Sigmoid colon (tissue), 7 donors: Measurements from ENCODE around the gene ALCAM. TPM values are rescaled to one million over a fixed set of nuclear protein-coding genes. Genes with fewer than 3 reads are reported as not detected.
"Not testable (repeated sequence)": the region's sequence is repeated elsewhere in the genome, so short reads cannot be mapped to it uniquely, and the experiment has no call there.

Experiments
- DNase-seq: peaks from one replicate; pipeline ENCODE4 v3.0.0-alpha.2; 2019
- H3K27ac ChIP-seq, 4 donors: fragments of 200-600 bp; sonication (generic); one replicate each; pipeline ENCODE4 v1.5.1; 2016 to 2019; ENCODE audit warnings: mild to moderate bottlenecking in 1 of 4
- H3K27me3 ChIP-seq, 3 donors: fragments of 200-600 bp; sonication (generic); one replicate each; pipeline ENCODE4 v1.5.1; 2019; ENCODE audit warnings: mild to moderate bottlenecking in 1 of 3
- H3K36me3 ChIP-seq, 4 donors: fragments of 200-600 bp; sonication (generic); one replicate each; pipeline ENCODE4 v1.5.1; 2016 to 2019
- H3K4me1 ChIP-seq, 4 donors: fragments of 200-600 bp; sonication (generic); one replicate each; pipeline ENCODE4 v1.5.1; 2017 to 2019
- H3K4me3 ChIP-seq, 4 donors: fragments of 200-600 bp; sonication (generic); one replicate each; pipeline ENCODE4 v1.5.1; 2017 to 2019; ENCODE audit warnings: mild to moderate bottlenecking in 2 of 4, moderate library complexity in 1 of 4
- H3K9me3 ChIP-seq, 4 donors: fragments of 200-600 bp in 3 of 4; sonication (generic) in 3 of 4; one replicate each; pipeline versions ENCODE4 v1.5.1 to v1.6.1; 2013 to 2019
- EP300 ChIP-seq, 4 donors: sonication (generic); formaldehyde crosslinking; IDR thresholded peaks; one replicate each; pipeline ENCODE4 v1.6.1; 2017; ENCODE audit warnings: antibody characterized with exemption in 4 of 4
- POLR2A ChIP-seq, 2 donors: fragments of 450-650 bp; IDR thresholded peaks; one replicate each; pipeline ENCODE4 v1.6.1; 2016; ENCODE audit warnings: antibody characterized with exemption in 2 of 2, mild to moderate bottlenecking in 2 of 2, moderate library complexity in 2 of 2
- POLR2AphosphoS5 ChIP-seq, 4 donors: sonication (generic); formaldehyde crosslinking; IDR thresholded peaks; one replicate each; pipeline ENCODE4 v1.6.1; 2017; ENCODE audit warnings: antibody characterized with exemption in 4 of 4
- WGBS, 2 donors: extraction: QIAGEN DNeasy Blood & Tissue Kit; methylation state at CpG; one replicate each; pipeline ENCODE4 v1.1.7; 2013; 5-methylcytosine and 5-hydroxymethylcytosine counted together
- intact Hi-C: fragments of 100-400 bp; cut with DNase I; formaldehyde crosslinking; loops from one replicate; pipeline ENCODE4 v1.15.1; 2023
- polyA plus RNA-seq, 3 donors: library from polyadenylated mRNA; stranded (reverse); fragments of 200-250 nt; gene quantifications; one replicate each; pipeline ENCODE4 v1.2.3, GENCODE V29; 2013
- total RNA-seq, 4 donors: library from RNA; depleted of rRNA; stranded (reverse); fragments of >200 nt; gene quantifications; one replicate each; pipeline ENCODE4 v1.1.0, GENCODE V29; 2016
- TF ChIP-seq, protein P1 (sequence below), 4 experiments: fragments of 450-650 bp in 3 of 4; fragments of 200-600 bp in 1 of 4; IDR thresholded peaks; one replicate each; pipeline ENCODE4 v1.5.1; 2016 to 2019; ENCODE audit warnings: antibody characterized with exemption in 4 of 4, mild to moderate bottlenecking in 3 of 4, moderate library complexity in 2 of 4
- donor health status: healthy with polysubstance abuse.
- donor health status: Bipolar disorder and iron deficiency.
- donor health status: healthy.

The ALCAM gene
- total and polyA plus RNA-seq, 7 donors: 1.8 to 45.1 (median 16.0) TPM

DNA sequence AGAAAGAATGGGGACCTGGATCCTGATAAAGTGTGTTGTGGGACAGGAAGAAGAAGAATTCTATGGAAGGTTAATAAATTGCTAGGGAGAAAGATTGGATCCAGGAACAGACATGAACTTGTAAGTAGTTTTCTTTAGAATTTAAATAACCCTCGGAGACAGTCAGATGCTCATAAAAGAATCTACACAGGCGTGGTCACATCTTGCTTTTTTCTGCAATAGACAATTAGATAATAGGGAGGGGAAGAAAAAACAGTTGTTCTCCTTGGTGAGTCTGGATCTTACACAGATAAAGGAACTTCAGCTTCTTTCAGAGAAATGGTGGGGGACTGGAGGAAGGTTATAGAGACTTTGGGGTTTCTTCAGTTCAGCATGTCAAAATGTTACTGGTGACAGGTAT, 232.6 kb downstream of the ALCAM start:
- Histone ChIP-seq H3K27me3 (no peaks in the 10 kb centered on the region), H3K9me3 (no peaks in the 10 kb centered on the region), H3K27ac (no peak overlapping the region), H3K4me3 (no peak overlapping the region), H3K4me1 (no peaks in the 10 kb centered on the region), H3K36me3 (no peaks in the 10 kb centered on the region)
- no peak for TF ChIP-seq POLR2AphosphoS5 (IDR thresholded peaks at IDR 0.05)
- TF ChIP-seq POLR2A (IDR thresholded peaks at IDR 0.05): no peak
- TF ChIP-seq, protein P1, sequence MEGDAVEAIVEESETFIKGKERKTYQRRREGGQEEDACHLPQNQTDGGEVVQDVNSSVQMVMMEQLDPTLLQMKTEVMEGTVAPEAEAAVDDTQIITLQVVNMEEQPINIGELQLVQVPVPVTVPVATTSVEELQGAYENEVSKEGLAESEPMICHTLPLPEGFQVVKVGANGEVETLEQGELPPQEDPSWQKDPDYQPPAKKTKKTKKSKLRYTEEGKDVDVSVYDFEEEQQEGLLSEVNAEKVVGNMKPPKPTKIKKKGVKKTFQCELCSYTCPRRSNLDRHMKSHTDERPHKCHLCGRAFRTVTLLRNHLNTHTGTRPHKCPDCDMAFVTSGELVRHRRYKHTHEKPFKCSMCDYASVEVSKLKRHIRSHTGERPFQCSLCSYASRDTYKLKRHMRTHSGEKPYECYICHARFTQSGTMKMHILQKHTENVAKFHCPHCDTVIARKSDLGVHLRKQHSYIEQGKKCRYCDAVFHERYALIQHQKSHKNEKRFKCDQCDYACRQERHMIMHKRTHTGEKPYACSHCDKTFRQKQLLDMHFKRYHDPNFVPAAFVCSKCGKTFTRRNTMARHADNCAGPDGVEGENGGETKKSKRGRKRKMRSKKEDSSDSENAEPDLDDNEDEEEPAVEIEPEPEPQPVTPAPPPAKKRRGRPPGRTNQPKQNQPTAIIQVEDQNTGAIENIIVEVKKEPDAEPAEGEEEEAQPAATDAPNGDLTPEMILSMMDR (IDR thresholded peaks at IDR 0.05): no peak
- TF ChIP-seq EP300 (IDR thresholded peaks at IDR 0.05): no peak
- intact Hi-C loops: no loop called here
- no peak for DNase-seq
- WGBS, 2 donors: 32 to 77% methylated on average over 2 of the region's 2 CpGs

- H3K4me1 ChIP-seq, H3K9me3 ChIP-seq, H3K27ac ChIP-seq, H3K36me3 ChIP-seq, DNase-seq, intact Hi-C loops, H3K4me3 ChIP-seq, H3K27me3 ChIP-seq: not testable (repeated sequence)
- 94 to 98% methylated on average over 1 of the region's 1 CpG for WGBS, 2 donors
These were observed 235.0 kb downstream of the ALCAM start for GRCh38 chr3:105601756-105602155.

DNA sequence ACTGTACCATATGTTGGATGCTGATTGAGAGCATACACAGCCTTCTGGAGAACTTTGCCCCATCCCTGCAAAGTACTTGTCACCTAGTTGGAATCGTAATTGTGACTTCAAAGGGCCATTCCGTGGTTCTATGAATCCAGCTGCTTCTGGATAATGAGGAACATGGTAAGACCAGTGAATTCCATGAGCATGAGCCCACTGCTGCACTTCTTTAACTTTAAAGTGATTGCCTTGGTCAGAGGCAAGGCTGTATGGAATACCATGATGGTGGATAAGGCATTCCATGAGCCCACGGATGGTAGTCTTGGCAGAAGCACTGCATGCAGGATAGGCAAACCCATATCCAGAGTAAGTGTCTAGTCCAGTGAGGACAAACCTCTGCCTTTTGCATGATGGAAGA, 235.6 kb downstream of the ALCAM start:
- H3K27me3 ChIP-seq, DNase-seq, intact Hi-C loops, H3K4me1 ChIP-seq, H3K27ac ChIP-seq, H3K9me3 ChIP-seq, H3K4me3 ChIP-seq, H3K36me3 ChIP-seq: not testable (repeated sequence)
- 67 to 89% methylated on average over 3 of the region's 3 CpGs for WGBS, 2 donors

GRCh38 chr3:105603516-105603915, 236.8 kb downstream of the ALCAM start:
- DNase-seq, intact Hi-C loops, H3K36me3 ChIP-seq, H3K9me3 ChIP-seq, H3K4me1 ChIP-seq, H3K27ac ChIP-seq, H3K4me3 ChIP-seq, H3K27me3 ChIP-seq: not testable (repeated sequence)
- WGBS, 2 donors: 84 to 86% methylated on average over 1 of the region's 1 CpG

GRCh38 chr3:105606016-105606415, 239.3 kb downstream of the ALCAM start:
- Histone ChIP-seq H3K27me3 (no peaks in the 10 kb centered on the region), H3K27ac (no peak overlapping the region), H3K4me3 (no peak overlapping the region), H3K36me3 (no peaks in the 10 kb centered on the region), H3K4me1 (no peaks in the 10 kb centered on the region), H3K9me3 (no peaks in the 10 kb centered on the region)
- TF ChIP-seq POLR2A (IDR thresholded peaks at IDR 0.05) (no peak), EP300 (IDR thresholded peaks at IDR 0.05) (no peak), POLR2AphosphoS5 (IDR thresholded peaks at IDR 0.05) (no peak)
- TF ChIP-seq, protein P1 (IDR thresholded peaks at IDR 0.05): no peak
- DNase-seq: no peak
- intact Hi-C loops: no loop called here

DNA sequence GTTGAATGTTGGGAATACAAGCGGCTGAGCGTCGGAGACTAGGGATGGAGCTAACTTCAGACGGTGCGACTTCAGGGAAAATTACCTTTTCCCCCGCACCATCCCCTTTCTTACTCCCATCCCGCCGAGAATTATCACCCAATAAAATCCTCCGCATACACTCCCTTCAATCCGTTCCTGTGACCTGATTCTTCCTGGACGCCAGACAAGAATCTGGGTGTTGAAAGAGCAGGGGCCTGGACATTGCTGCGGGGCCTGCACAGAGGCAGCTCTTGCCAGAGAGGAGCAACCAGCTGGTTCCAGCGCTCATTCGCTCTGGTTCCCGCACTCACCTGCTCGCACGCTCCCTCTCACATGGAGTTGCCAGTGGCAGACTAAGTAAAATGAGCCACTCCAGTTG, 241.9 kb downstream of the ALCAM start:
- no peak overlapping the region for H3K4me3 ChIP-seq
- intact Hi-C loops: no loop called here
- no peaks in the 10 kb centered on the region for H3K27me3 ChIP-seq
- no peak overlapping the region for H3K27ac ChIP-seq
- 87 to 91% methylated on average over 17 of the region's 17 CpGs for WGBS, 2 donors
- no peaks in the 10 kb centered on the region for H3K36me3 ChIP-seq
- H3K9me3 ChIP-seq: no peaks in the 10 kb centered on the region
- no peak for DNase-seq
- no peak for TF ChIP-seq EP300 (IDR thresholded peaks at IDR 0.05)
- no peak for TF ChIP-seq POLR2A (IDR thresholded peaks at IDR 0.05)
- no peak for TF ChIP-seq POLR2AphosphoS5 (IDR thresholded peaks at IDR 0.05)
- TF ChIP-seq, protein P1 (IDR thresholded peaks at IDR 0.05): no peak
- no peaks in the 10 kb centered on the region for H3K4me1 ChIP-seq
